ENCODE results near the gene HDGF. TPM values are rescaled to one million over a fixed set of nuclear protein-coding genes. Genes with fewer than 3 reads are reported as not detected.
A peak's percentile ranks its signal among the peaks of the same experiment; 100 is the strongest.

Gene HDGF
- total and polyA plus RNA-seq, 2 experiments from 2014 or later: 106 to 251 TPM

DNA sequence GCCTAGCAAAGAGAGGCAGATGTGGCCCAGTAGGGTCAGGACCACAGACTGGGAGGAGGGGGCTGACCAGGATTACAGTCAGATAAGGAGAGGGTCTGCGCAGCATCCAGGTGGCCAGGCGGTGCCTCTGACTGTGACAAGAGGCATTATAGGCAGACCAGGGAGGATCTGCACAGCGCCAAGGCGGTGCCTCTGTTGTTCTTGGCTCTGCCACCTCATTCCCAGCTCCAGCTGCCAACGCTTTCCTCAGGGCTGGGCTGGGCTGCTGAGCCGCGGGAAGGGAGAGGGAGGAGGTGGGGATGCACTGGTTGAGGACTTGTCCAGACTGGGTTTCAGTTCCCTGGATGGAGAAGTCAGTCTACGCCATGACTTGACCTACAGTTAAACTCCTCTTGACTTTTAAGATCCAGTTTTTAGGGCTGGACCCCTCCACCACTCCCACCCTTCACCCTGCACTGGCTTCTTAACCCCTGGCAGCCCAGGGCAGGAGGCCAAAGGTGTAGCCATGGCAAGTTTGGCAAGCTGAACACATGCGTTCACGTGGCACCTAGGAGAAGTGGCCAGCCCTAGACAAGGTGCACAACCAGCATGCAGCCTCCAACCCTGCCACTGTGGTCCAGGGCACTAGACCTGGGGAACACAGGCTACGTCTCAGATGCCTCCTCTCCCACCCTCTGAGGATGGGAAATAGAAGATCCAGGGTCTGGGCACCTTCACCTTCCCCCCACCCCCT lies 41.6 kb downstream of the HDGF start:
- Histone ChIP-seq H3K9me2 (ENCODE audit: insufficient read depth) (no peaks in the 10 kb centered on the region), H3K27ac (ENCODE audit: low read depth) (no peak overlapping the region), H4K20me1 (replicated peaks; ENCODE audit: insufficient read depth) (no peaks in the 10 kb centered on the region), H3K36me3 (ENCODE audit: insufficient read depth) (no peaks in the 10 kb centered on the region), H3F3A (replicated peaks; ENCODE audit: low read depth) (peaks cover 29% of the 10 kb centered on the region), H3K79me2 (replicated peaks; ENCODE audit: insufficient read depth) (no peaks in the 10 kb centered on the region), H3K27me3 (ENCODE audit: insufficient read depth) (peaks cover 9% of the 10 kb centered on the region), H3K4me3 (no peak overlapping the region; the same call in 1 of the 2 replicates), H2AFZ (no peak overlapping the region), H3K4me2 (peak overlapping the region; percentile 92), H3K4me1 (ENCODE audit: insufficient read depth) (peaks cover 61% of the 10 kb centered on the region)
- no peak for TF ChIP-seq REST (IDR thresholded peaks at IDR 0.05; ENCODE audit: unreplicated experiment)
- TF ChIP-seq EZH2phosphoT487 (IDR thresholded peaks at IDR 0.05; ENCODE audit: unreplicated experiment): no peak
- TF ChIP-seq ZNF114 (CRISPR knock-in tag; IDR thresholded peaks at IDR 0.05): no peak
- TF ChIP-seq CREB1 (CRISPR knock-in tag; IDR thresholded peaks at IDR 0.05; ENCODE audit: low read depth): no peak
- no peak for TF ChIP-seq CTCF (conservative IDR thresholded peaks at IDR 0.05; ENCODE audit: low read depth in 2 of 2)
- TF ChIP-seq POLR2AphosphoS5 (IDR thresholded peaks at IDR 0.05; ENCODE audit: low read depth): no peak
- no peak for TF ChIP-seq NANOG (IDR thresholded peaks at IDR 0.05; ENCODE audit: borderline replicate concordance)
- TF ChIP-seq EZH2 (IDR thresholded peaks at IDR 0.05; ENCODE audit: low read depth, unreplicated experiment): no peak
- TF ChIP-seq, protein P1, sequence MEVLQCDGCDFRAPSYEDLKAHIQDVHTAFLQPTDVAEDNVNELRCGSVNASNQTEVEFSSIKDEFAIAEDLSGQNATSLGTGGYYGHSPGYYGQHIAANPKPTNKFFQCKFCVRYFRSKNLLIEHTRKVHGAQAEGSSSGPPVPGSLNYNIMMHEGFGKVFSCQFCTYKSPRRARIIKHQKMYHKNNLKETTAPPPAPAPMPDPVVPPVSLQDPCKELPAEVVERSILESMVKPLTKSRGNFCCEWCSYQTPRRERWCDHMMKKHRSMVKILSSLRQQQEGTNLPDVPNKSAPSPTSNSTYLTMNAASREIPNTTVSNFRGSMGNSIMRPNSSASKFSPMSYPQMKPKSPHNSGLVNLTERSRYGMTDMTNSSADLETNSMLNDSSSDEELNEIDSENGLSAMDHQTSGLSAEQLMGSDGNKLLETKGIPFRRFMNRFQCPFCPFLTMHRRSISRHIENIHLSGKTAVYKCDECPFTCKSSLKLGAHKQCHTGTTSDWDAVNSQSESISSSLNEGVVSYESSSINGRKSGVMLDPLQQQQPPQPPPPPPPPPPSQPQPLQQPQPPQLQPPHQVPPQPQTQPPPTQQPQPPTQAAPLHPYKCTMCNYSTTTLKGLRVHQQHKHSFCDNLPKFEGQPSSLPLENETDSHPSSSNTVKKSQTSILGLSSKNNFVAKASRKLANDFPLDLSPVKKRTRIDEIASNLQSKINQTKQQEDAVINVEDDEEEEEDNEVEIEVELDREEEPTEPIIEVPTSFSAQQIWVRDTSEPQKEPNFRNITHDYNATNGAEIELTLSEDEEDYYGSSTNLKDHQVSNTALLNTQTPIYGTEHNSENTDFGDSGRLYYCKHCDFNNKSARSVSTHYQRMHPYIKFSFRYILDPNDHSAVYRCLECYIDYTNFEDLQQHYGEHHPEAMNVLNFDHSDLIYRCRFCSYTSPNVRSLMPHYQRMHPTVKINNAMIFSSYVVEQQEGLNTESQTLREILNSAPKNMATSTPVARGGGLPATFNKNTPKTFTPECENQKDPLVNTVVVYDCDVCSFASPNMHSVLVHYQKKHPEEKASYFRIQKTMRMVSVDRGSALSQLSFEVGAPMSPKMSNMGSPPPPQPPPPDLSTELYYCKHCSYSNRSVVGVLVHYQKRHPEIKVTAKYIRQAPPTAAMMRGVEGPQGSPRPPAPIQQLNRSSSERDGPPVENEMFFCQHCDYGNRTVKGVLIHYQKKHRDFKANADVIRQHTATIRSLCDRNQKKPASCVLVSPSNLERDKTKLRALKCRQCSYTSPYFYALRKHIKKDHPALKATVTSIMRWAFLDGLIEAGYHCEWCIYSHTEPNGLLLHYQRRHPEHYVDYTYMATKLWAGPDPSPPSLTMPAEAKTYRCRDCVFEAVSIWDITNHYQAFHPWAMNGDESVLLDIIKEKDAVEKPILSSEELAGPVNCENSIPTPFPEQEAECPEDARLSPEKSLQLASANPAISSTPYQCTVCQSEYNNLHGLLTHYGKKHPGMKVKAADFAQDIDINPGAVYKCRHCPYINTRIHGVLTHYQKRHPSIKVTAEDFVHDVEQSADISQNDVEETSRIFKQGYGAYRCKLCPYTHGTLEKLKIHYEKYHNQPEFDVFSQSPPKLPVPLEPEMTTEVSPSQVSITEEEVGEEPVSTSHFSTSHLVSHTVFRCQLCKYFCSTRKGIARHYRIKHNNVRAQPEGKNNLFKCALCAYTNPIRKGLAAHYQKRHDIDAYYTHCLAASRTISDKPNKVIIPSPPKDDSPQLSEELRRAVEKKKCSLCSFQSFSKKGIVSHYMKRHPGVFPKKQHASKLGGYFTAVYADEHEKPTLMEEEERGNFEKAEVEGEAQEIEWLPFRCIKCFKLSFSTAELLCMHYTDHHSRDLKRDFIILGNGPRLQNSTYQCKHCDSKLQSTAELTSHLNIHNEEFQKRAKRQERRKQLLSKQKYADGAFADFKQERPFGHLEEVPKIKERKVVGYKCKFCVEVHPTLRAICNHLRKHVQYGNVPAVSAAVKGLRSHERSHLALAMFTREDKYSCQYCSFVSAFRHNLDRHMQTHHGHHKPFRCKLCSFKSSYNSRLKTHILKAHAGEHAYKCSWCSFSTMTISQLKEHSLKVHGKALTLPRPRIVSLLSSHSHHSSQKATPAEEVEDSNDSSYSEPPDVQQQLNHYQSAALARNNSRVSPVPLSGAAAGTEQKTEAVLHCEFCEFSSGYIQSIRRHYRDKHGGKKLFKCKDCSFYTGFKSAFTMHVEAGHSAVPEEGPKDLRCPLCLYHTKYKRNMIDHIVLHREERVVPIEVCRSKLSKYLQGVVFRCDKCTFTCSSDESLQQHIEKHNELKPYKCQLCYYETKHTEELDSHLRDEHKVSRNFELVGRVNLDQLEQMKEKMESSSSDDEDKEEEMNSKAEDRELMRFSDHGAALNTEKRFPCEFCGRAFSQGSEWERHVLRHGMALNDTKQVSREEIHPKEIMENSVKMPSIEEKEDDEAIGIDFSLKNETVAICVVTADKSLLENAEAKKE (CRISPR knock-in tag; IDR thresholded peaks at IDR 0.05): no peak
- TF ChIP-seq ZNF331 (CRISPR knock-in tag; IDR thresholded peaks at IDR 0.05; ENCODE audit: low read depth): no peak
- TF ChIP-seq, protein P2, sequence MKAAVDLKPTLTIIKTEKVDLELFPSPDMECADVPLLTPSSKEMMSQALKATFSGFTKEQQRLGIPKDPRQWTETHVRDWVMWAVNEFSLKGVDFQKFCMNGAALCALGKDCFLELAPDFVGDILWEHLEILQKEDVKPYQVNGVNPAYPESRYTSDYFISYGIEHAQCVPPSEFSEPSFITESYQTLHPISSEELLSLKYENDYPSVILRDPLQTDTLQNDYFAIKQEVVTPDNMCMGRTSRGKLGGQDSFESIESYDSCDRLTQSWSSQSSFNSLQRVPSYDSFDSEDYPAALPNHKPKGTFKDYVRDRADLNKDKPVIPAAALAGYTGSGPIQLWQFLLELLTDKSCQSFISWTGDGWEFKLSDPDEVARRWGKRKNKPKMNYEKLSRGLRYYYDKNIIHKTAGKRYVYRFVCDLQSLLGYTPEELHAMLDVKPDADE (IDR thresholded peaks at IDR 0.05): no peak
- TF ChIP-seq STAT1 (IDR thresholded peaks at IDR 0.05; ENCODE audit: unreplicated experiment): no peak
- TF ChIP-seq JUNB (IDR thresholded peaks at IDR 0.05; ENCODE audit: unreplicated experiment): no peak
- Mint-ChIP-seq H3K9me3 (no peaks in the 10 kb centered on the region), H3K36me3 (ENCODE audit: low read depth) (no peaks in the 10 kb centered on the region), H3K27me3 (ENCODE audit: insufficient read depth, low read depth, poor library complexity) (peaks cover 13% of the 10 kb centered on the region), H3K4me3 (no peak overlapping the region; the same call in 2 of the 3 replicates), H3K27ac (no peak overlapping the region), H3K4me1 (peaks cover 57% of the 10 kb centered on the region)
- no peak for DNase-seq (ENCODE audit: low spot score)
- no peak for ATAC-seq

Data from GM23338 (cell line).